Effector CD8-positive, alpha-beta T cell (primary cell): ENCODE measurements around the gene KLHL42.

Experiments used
- DNase-seq: peaks from one replicate; lab custom pipeline; 2025; lab: John Stamatoyannopoulos, UW

KLHL42 gene

GRCh38 chr12:27780612-27781408, 777 bp downstream of the KLHL42 start:
- no peak for DNase-seq

- DNase-seq: no peak
Measured at GRCh38 chr12:27781680-27782079, 1.6 kb downstream of the KLHL42 start.

GRCh38 chr12:27782481-27782880, 2.4 kb downstream of the KLHL42 start:
- DNase-seq: no peak

DNA sequence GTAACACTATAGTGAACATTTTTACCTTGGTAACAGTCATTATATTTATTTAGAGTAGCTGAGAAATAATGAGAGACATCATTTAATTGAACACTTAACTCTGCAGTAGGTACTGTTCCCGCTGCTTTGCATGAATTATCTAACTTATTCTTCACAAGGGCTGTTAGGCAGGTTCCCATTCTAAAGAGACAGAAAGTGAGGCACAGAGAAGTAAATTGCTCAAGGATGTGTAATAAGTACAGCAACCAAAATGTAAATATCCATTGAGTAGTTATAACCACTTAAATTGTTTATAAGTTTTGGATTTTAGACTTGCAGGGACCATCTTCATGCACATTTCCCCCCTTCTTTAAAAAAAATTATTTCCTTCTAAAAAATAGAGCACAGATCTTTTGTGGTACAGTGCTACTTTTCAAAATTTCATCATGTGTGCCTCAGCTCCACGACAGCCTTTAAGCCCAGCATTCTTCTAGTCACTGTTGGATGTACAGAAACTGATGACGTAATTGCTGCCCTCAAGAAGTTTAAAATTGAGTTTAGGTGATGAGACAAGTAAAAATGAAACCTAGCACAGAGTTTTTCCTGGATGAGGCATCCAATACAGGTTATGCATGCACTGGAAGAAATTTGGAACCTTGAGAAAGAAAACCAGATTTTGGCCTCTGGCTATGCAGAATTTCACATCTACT, 6.0 kb downstream of the KLHL42 start:
- DNase-seq: no peak

DNA sequence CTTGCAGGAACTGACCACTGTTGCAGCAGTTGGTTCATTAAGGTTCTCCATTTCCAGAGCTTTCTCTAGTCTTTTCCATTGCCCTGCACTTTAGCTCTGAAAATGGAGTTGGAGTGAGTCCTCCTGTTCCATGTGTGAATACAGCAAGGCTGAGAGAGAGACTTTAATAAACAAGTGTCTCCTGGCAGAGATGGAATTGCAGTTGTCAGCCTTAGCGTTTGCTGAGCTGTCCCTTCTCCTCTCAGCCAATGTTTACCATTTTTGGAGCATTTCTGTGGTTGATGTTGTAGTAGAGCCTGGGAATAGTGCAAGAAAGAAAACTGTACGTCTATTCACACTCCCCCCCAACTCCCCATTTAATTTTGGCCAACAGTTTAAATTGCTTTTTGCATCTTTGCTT, 7.5 kb downstream of the KLHL42 start:
- no peak for DNase-seq

- DNase-seq: no peak
Measured at GRCh38 chr12:27790179-27790578, 10.1 kb downstream of the KLHL42 start.

GRCh38 chr12:27794818-27795584, 15.0 kb downstream of the KLHL42 start:
- no peak for DNase-seq

- DNase-seq: no peak
Measured at GRCh38 chr12:27796128-27796527, 16.1 kb downstream of the KLHL42 start.

GRCh38 chr12:27797301-27798025, 17.4 kb downstream of the KLHL42 start:
- DNase-seq: no peak

DNA sequence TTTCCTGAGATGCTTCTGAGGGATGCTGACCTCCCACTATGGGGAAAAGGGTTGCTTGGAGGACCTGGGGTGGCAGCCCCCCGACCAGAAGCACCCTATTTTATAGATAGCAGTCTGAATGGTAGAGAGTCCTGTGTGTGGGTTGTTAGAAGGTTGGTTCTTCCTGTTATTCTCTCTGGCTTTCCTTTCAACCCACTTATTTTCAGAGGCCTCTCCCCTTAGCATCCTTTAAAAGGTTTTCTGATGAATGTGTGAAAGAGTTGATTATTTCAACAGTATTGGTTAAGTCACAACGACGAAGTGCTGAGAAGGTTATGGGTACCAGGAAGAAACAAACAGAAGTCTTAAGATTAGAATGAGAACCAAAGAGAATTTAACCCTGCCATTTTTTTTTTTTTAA, 20.8 kb downstream of the KLHL42 start:
- DNase-seq: no peak

- no peak for DNase-seq
Measured at GRCh38 chr12:27801630-27802029, 21.6 kb downstream of the KLHL42 start.

GRCh38 chr12:27802511-27802910, 22.5 kb downstream of the KLHL42 start:
- no peak for DNase-seq

DNA sequence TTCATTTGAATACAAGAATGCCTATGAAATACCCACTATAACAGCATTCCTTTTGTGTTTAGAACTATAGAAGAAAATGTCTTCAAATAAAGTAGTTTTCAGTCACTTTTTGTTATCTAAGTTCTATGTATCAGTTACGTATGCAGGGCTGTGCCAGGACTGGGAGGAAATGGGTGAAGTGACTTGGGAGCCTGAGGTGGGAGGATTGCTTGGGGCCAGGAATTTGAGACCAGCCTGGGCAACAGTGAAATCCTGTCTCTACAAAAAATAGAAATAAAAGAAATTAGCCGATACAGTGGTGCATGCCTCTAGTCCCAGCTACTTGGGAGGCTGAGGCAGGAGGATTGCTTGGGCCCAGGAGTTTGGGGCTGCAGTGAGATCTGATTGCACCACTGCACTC, 22.9 kb downstream of the KLHL42 start:
- no peak for DNase-seq

- no peak for DNase-seq
Measured at GRCh38 chr12:27805238-27805637, 25.2 kb downstream of the KLHL42 start.

- DNase-seq: no peak
Measured at GRCh38 chr12:27806259-27806658, 26.2 kb downstream of the KLHL42 start.

DNA sequence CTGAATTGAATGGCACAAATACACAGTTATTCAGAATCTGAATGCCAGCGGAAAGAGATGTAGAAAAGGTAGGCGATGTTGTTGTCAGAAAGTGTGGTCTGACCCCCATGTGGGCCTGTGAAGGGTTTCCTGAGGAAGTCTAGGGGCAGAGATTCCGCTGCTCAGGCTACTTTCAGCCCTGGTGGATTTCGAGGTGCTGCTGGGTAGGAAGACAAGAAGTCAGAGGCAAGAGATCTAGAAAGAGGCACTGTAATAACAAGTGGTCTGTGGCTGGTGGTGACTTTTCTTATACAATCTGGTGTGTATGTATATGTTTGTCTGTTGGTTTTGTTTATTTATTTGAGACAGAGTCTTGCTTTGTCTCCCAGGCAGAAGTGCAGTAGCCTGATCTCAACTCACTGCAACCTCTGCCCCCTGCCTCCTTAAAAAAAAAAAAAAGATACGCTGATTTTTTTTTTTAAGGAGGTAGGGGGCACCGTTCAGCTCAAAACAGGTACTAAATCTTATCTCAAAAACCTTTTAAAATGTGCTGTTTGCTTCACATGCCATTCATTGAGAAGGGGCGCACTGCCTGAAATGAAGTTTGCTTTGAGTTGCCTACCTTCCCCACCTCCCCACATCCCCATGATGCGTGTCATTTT, 27.1 kb downstream of the KLHL42 start:
- DNase-seq: no peak

DNA sequence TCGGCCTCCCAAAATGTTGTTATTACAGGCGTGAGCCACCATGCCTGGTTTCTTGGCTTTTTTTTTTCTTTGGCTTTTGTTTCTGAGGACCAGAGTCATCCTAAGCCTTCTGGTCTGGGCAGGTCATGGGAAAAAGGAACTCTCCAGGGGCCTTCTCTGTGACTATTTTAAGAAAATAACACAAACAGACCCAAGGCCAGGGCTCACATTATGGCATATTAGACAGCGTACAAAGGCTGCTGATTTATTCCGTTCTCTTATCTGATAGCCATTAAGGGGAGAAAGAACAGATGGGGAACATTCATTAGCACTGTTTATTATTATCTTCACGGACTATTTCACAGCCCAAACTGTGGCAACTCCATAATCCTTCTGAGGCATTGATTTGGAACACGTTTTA, 28.8 kb downstream of the KLHL42 start:
- DNase-seq: no peak

- no peak for DNase-seq
Measured at GRCh38 chr12:27810756-27811155, 30.7 kb downstream of the KLHL42 start.

DNA sequence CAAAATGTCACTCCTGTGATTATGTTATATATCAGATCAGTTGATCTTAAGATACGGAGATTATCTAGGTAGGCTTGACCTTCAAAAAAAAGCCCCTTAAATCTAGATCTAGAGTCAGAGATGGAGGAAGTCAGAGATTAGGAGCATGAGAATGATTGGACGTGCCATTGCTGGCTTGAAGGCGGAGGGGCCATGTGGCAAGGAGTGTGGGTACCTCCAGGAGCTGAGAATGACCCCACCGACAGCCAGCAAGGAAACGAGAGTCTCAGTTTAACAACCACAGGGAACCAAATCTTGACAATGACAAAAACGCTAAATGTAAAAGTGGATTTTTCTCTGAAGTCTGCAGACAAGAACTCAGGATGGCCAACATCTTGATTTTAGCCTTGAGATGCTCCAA, 32.5 kb downstream of the KLHL42 start:
- no peak for DNase-seq

GRCh38 chr12:27814411-27814810, 34.4 kb downstream of the KLHL42 start:
- no peak for DNase-seq

- no peak for DNase-seq
Measured at GRCh38 chr12:27814851-27815591, 35.0 kb downstream of the KLHL42 start.
